WI38 (cell line): ENCODE data around the gene ARL6IP5.

Experiments used
- H3K4me3 ChIP-seq: 2 replicates; pipeline ENCODE4 v1.5.1; 2011; ENCODE audit warnings: low read depth, mild to moderate bottlenecking, control low read depth, low read length
- TF ChIP-seq, protein P1 (sequence below): IDR thresholded peaks from 2 replicates; pipeline ENCODE4 v1.5.1; 2012; ENCODE audit warnings: low read depth, mild to moderate bottlenecking, control low read depth, low read length

ARL6IP5 gene

DNA sequence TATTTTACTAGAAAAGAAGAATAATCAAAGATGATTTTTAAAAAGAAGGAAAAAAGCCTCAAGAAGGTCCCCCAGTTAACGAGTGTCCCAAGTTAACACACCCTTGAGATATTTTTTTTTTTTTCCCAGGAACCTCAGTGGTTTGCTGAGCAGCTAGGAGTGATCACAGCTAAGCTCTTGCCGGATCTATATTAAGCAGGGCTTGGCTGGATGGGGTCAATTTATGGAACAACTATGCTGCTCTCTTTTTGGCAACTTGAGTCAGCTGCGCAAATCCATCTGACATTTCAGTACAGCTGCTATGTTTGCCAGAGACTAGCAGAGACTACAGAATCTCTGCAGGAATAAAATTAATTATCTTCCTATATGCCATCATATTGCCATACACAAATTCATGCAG is 37.7 kb downstream of the ARL6IP5 start, which contains the start of gene LMOD3:
TSS of gene LMOD3 (minus strand) at position 193 of the 400 bp plus-strand sequence. CDS start 209 bp downstream, outside the sequence.
- TF ChIP-seq, protein P1, sequence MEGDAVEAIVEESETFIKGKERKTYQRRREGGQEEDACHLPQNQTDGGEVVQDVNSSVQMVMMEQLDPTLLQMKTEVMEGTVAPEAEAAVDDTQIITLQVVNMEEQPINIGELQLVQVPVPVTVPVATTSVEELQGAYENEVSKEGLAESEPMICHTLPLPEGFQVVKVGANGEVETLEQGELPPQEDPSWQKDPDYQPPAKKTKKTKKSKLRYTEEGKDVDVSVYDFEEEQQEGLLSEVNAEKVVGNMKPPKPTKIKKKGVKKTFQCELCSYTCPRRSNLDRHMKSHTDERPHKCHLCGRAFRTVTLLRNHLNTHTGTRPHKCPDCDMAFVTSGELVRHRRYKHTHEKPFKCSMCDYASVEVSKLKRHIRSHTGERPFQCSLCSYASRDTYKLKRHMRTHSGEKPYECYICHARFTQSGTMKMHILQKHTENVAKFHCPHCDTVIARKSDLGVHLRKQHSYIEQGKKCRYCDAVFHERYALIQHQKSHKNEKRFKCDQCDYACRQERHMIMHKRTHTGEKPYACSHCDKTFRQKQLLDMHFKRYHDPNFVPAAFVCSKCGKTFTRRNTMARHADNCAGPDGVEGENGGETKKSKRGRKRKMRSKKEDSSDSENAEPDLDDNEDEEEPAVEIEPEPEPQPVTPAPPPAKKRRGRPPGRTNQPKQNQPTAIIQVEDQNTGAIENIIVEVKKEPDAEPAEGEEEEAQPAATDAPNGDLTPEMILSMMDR: no peak
- H3K4me3 ChIP-seq: no peak within 1 kb of the TSS

- TF ChIP-seq, protein P1: no peak
- H3K4me3 ChIP-seq: no peak overlapping the region
These were observed 41.5 kb downstream of the ARL6IP5 start for GRCh38 chr3:69126216-69126615.

GRCh38 chr3:69126999-69127398 is 42.3 kb downstream of the ARL6IP5 start:
- TF ChIP-seq, protein P1: no peak
- no peak overlapping the region for H3K4me3 ChIP-seq

DNA sequence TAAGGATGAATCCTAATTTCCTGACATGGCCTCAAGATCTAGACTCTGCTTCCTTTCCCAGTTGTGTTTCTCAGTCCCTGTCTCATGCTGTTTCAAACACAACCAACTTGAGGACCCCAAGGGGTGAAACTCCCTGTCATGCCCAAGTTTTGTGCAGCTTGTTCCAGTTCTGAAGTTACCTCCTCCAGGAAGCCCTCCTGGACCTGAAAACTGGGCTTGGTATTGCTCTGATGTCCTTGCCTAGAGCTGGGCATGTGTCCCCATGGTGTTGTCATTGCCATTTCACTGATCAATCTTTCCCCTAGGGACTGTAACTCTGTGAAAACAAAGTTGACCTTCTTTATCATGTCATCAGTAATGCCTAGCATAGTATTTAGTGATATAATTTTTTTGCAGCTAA is 43.8 kb downstream of the ARL6IP5 start:
- H3K4me3 ChIP-seq: no peak overlapping the region
- TF ChIP-seq, protein P1: no peak

DNA sequence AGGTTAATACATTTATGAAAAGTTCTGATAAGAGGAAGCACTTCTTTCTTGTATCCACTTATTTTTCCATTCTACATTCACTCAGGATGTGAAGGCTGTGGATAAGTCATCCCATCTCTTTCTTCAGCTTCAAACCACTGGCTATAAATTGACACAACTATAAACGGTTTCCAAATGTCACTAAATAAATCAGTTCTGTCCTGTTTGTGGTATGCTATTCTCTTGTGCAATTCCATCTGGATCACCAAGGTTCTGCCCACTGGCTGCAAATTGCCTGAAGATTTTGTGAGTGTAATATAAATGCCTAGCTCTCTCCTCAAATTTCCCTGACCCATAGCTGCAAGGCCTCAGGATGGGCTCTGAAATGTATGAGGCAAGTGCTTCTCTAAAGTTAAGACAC is 44.8 kb downstream of the ARL6IP5 start:
- H3K4me3 ChIP-seq: no peak overlapping the region
- TF ChIP-seq, protein P1: no peak

- TF ChIP-seq, protein P1: no peak
These were observed 46.0 kb downstream of the ARL6IP5 start for GRCh38 chr3:69130689-69131088.

GRCh38 chr3:69137005-69137404 is 52.3 kb downstream of the ARL6IP5 start:
- no peak overlapping the region for H3K4me3 ChIP-seq
- TF ChIP-seq, protein P1: no peak

More at GRCh38 chr3:69130689-69131088, 46.0 kb downstream of the ARL6IP5 start:
- H3K4me3 ChIP-seq: no peak overlapping the region
